ENCODE measurements around the gene JUN.

The JUN gene

DNA sequence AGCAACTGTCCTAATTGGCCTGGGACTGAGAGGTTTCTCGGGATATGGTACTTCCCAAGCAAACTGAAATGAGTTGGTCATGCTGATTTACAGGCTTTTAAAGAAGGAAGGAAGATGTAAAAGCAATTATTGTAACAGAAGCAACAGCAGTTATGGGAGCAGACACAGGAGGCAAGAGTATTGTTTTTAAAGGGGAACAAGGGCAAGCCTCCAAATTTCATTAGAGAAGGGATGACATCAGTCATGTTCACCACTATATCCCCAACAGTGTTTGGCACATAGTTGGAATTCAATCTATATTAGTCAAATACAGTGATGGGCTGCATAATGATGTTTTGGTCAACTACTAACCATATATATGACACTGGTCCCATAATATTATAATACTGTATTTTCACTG is 46.0 kb upstream of the JUN start:
- H3K9me2 ChIP-seq (replicated peaks; ENCODE audit: insufficient read depth, low read length), result no peaks in the 10 kb centered on the region
- H3K27me3 ChIP-seq (ENCODE audit: low read length), result 0 out of 2 replicates have a peak, but pooled peaks cover 4% of the 10 kb centered on the region
- H3K4me2 ChIP-seq (ENCODE audit: low read depth, low read length, poor library complexity, severe bottlenecking), result no peak overlapping the region
- no peaks in the 10 kb centered on the region; the same call in 1 of the 2 replicates for H3K9me3 ChIP-seq (ENCODE audit: insufficient read depth, low read length)
- no peak overlapping the region for H3K9ac ChIP-seq (ENCODE audit: low read length)
- H2AFZ ChIP-seq (ENCODE audit: low read depth, low read length, severe bottlenecking), result no peak overlapping the region
- no peaks in the 10 kb centered on the region for H3K36me3 ChIP-seq (ENCODE audit: low read length)
- H3K4me3 ChIP-seq (ENCODE audit: insufficient read depth, low read length, poor library complexity, severe bottlenecking), result no peak overlapping the region
- H3K79me2 ChIP-seq (ENCODE audit: insufficient read depth, low read length), result no peaks in the 10 kb centered on the region
- TF ChIP-seq EZH2phosphoT487 (conservative IDR thresholded peaks at IDR 0.05; ENCODE audit: low read length), result no peak
- H3K27ac ChIP-seq (ENCODE audit: low read depth, low read length), result no peak overlapping the region
- H3F3A ChIP-seq (ENCODE audit: insufficient read depth), result no peaks in the 10 kb centered on the region
- H4K20me1 ChIP-seq (ENCODE audit: low read depth, low read length), result no peaks in the 10 kb centered on the region

DNA sequence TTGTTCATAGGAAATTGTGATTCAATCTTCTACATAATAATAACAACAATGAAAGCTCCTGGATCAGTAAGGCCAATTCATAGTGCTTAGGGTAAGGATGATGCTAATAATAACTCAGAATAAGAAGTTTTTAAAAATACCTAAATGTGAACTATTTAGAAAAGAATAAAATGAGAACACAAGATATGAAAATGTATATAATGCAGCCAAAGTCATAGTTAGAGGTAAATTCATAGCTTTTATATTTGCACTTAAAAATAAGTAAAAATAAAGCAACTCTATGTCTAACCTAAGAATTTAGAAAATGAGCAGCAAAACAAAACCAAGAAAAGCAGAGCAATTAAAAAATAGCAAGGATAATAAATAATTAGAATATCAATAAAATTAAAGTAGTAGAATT is 43.5 kb upstream of the JUN start:
- Histone ChIP-seq H3F3A (ENCODE audit: insufficient read depth) (no peaks in the 10 kb centered on the region), H3K4me3 (ENCODE audit: insufficient read depth, low read length, poor library complexity, severe bottlenecking) (no peak overlapping the region), H3K27me3 (ENCODE audit: low read length) (0 out of 2 replicates have a peak, but pooled peaks cover 4% of the 10 kb centered on the region), H3K9me2 (replicated peaks; ENCODE audit: insufficient read depth, low read length) (no peaks in the 10 kb centered on the region), H2AFZ (ENCODE audit: low read depth, low read length, severe bottlenecking) (no peak overlapping the region), H3K27ac (ENCODE audit: low read depth, low read length) (no peak overlapping the region), H4K20me1 (ENCODE audit: low read depth, low read length) (no peaks in the 10 kb centered on the region), H3K4me2 (ENCODE audit: low read depth, low read length, poor library complexity, severe bottlenecking) (no peak overlapping the region), H3K9ac (ENCODE audit: low read length) (no peak overlapping the region), H3K79me2 (ENCODE audit: insufficient read depth, low read length) (no peaks in the 10 kb centered on the region), H3K9me3 (ENCODE audit: insufficient read depth, low read length) (no peaks in the 10 kb centered on the region; the same call in 1 of the 2 replicates), H3K36me3 (ENCODE audit: low read length) (no peaks in the 10 kb centered on the region)
- TF ChIP-seq, protein P1, sequence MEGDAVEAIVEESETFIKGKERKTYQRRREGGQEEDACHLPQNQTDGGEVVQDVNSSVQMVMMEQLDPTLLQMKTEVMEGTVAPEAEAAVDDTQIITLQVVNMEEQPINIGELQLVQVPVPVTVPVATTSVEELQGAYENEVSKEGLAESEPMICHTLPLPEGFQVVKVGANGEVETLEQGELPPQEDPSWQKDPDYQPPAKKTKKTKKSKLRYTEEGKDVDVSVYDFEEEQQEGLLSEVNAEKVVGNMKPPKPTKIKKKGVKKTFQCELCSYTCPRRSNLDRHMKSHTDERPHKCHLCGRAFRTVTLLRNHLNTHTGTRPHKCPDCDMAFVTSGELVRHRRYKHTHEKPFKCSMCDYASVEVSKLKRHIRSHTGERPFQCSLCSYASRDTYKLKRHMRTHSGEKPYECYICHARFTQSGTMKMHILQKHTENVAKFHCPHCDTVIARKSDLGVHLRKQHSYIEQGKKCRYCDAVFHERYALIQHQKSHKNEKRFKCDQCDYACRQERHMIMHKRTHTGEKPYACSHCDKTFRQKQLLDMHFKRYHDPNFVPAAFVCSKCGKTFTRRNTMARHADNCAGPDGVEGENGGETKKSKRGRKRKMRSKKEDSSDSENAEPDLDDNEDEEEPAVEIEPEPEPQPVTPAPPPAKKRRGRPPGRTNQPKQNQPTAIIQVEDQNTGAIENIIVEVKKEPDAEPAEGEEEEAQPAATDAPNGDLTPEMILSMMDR (IDR thresholded peaks at IDR 0.05; ENCODE audit: insufficient read depth, low read length, poor library complexity, severe bottlenecking), result no peak
- no peak for TF ChIP-seq EZH2phosphoT487 (conservative IDR thresholded peaks at IDR 0.05; ENCODE audit: low read length)

DNA sequence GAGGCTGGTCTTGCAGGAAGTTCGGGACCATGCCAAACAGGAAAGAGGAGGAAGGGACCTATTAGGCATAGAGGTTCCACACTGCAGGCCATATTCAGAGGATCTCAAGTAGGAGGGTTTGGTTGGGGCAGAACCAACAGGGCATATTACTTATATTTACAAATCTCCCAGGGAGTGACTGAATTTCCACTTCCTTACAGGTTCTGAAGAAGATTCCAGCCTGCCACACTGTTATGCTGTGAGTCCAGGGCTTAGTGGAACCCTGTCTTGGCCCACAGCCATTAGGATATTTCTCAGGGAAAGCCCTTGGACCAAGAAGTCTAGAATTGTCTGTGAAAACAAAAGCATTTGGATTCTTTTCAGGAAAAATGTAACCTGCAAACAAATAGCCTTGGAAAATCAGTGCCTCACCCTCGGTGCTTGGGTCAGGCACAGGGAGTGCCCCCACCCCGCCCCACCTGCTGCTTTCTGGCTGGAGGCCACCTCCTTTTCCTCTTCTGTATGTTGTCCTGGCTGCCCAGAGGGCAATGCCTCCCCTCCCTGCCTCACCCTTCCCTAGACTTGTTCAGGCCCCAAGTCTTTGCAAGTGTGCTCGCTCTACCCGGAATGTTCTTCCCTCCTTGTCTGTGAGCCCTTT is 41.0 kb upstream of the JUN start:
- no peaks in the 10 kb centered on the region for H4K20me1 ChIP-seq (ENCODE audit: low read depth, low read length)
- no peaks in the 10 kb centered on the region; the same call in 1 of the 2 replicates for H3K9me3 ChIP-seq (ENCODE audit: insufficient read depth, low read length)
- no peaks in the 10 kb centered on the region for H3K9me2 ChIP-seq (replicated peaks; ENCODE audit: insufficient read depth, low read length)
- no peak overlapping the region for H2AFZ ChIP-seq (ENCODE audit: low read depth, low read length, severe bottlenecking)
- no peak overlapping the region for H3K27ac ChIP-seq (ENCODE audit: low read depth, low read length)
- no peaks in the 10 kb centered on the region for H3F3A ChIP-seq (ENCODE audit: insufficient read depth)
- H3K9ac ChIP-seq (ENCODE audit: low read length), result no peak overlapping the region
- H3K4me2 ChIP-seq (ENCODE audit: low read depth, low read length, poor library complexity, severe bottlenecking), result no peak overlapping the region
- TF ChIP-seq EZH2phosphoT487 (conservative IDR thresholded peaks at IDR 0.05; ENCODE audit: low read length), result no peak
- TF ChIP-seq, protein P1 (IDR thresholded peaks at IDR 0.05; ENCODE audit: insufficient read depth, low read length, poor library complexity, severe bottlenecking), result no peak
- H3K36me3 ChIP-seq (ENCODE audit: low read length), result no peaks in the 10 kb centered on the region
- no peaks in the 10 kb centered on the region for H3K79me2 ChIP-seq (ENCODE audit: insufficient read depth, low read length)
- 0 out of 2 replicates have a peak, but pooled peaks cover 4% of the 10 kb centered on the region for H3K27me3 ChIP-seq (ENCODE audit: low read length)
- H3K4me3 ChIP-seq (ENCODE audit: insufficient read depth, low read length, poor library complexity, severe bottlenecking), result no peak overlapping the region

DNA sequence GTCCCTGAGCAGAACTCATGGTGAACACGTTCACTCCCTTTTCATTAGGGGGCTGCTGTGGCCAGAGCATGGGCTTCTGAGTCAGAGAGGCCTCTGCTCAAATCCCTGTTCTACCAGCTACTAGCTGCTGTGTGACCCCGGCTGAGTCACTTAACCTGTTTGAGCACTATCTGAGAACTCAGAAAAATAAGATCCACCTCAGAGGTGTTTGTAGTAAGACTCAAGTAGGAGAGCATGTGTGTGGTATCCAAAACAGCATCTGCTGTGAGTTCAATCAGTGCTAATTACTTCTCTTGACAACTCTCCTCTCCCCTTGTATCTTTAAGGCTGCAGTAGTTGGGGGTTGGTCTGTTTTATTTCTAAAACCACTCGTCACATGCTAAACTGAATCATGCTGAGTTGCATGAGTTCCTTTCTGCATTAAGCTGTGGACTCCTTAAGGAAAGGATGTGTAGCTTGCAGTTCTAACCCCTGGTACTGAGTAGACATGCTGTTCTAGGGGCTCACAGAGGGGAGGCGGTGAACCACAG is 39.7 kb upstream of the JUN start:
- 0 out of 2 replicates have a peak, but pooled peaks cover 1% of the 10 kb centered on the region for H3K27me3 ChIP-seq (ENCODE audit: low read length)
- no peak overlapping the region for H3K9ac ChIP-seq (ENCODE audit: low read length)
- no peak overlapping the region for H2AFZ ChIP-seq (ENCODE audit: low read depth, low read length, severe bottlenecking)
- no peaks in the 10 kb centered on the region for H3K36me3 ChIP-seq (ENCODE audit: low read length)
- no peaks in the 10 kb centered on the region for H3K9me2 ChIP-seq (replicated peaks; ENCODE audit: insufficient read depth, low read length)
- H3K79me2 ChIP-seq (ENCODE audit: insufficient read depth, low read length), result no peaks in the 10 kb centered on the region
- H3F3A ChIP-seq (ENCODE audit: insufficient read depth), result no peaks in the 10 kb centered on the region
- H3K4me2 ChIP-seq (ENCODE audit: low read depth, low read length, poor library complexity, severe bottlenecking), result no peak overlapping the region
- H3K9me3 ChIP-seq (ENCODE audit: insufficient read depth, low read length), result no peaks in the 10 kb centered on the region; the same call in 1 of the 2 replicates
- no peak overlapping the region for H3K27ac ChIP-seq (ENCODE audit: low read depth, low read length)
- H4K20me1 ChIP-seq (ENCODE audit: low read depth, low read length), result no peaks in the 10 kb centered on the region
- no peak for TF ChIP-seq EZH2phosphoT487 (conservative IDR thresholded peaks at IDR 0.05; ENCODE audit: low read length)
- TF ChIP-seq, protein P1 (IDR thresholded peaks at IDR 0.05; ENCODE audit: insufficient read depth, low read length, poor library complexity, severe bottlenecking), result no peak
- no peak overlapping the region for H3K4me3 ChIP-seq (ENCODE audit: insufficient read depth, low read length, poor library complexity, severe bottlenecking)

Data from SU-DHL-6 (cell line).